GM12801 (cell line): ENCODE measurements around the gene SYDE2.

Experiments
- CTCF ChIP-seq: IDR thresholded peaks from one replicate; pipeline ENCODE4 v1.5.1; 2011; ENCODE audit warnings: control low read depth; ENCODE audit not compliant: insufficient read length; ENCODE audit errors: extremely low read depth

The SYDE2 gene

GRCh38 chr1:85240174-85240601, 39.4 kb upstream of the SYDE2 start:
- TF ChIP-seq CTCF, result no peak

- no peak for TF ChIP-seq CTCF
These were observed 36.8 kb upstream of the SYDE2 start for GRCh38 chr1:85237613-85238012.

- no peak for TF ChIP-seq CTCF
These were observed 29.6 kb upstream of the SYDE2 start for GRCh38 chr1:85230305-85230977.

- no peak for TF ChIP-seq CTCF
These were observed 28.8 kb upstream of the SYDE2 start for GRCh38 chr1:85229574-85230097.

- TF ChIP-seq CTCF, result no peak
These were observed 28.2 kb upstream of the SYDE2 start for GRCh38 chr1:85228972-85229371.

- no peak for TF ChIP-seq CTCF
These were observed 25.0 kb upstream of the SYDE2 start for GRCh38 chr1:85225624-85226380.

- TF ChIP-seq CTCF, result no peak
These were observed 24.2 kb upstream of the SYDE2 start for GRCh38 chr1:85224734-85225623.
